Caco-2 (cell line): ENCODE data around the gene STXBP5L. TPM values are rescaled to one million over a fixed set of nuclear protein-coding genes. Genes with fewer than 3 reads are reported as not detected.

Experiments
- BruUV-seq: library from RNA; stranded (reverse); fragments of 400-500 nt; replicated peaks from 2 replicates; lab custom pipeline; 2021; lab: Mats Ljungman, UMichigan
- CTCF ChIA-PET: fragments of 300-600 bp; sonication (Branson Sonifier 250); formaldehyde crosslinking; loops from one replicate; lab custom pipeline; 2022; ENCODE audit warnings: antibody characterized with exemption; lab: Charles Lee
- POLR2A ChIA-PET: fragments of 300-600 bp; sonication (Branson Sonifier 250); formaldehyde crosslinking; loops from one replicate; lab custom pipeline; 2022; ENCODE audit warnings: antibody characterized with exemption; lab: Charles Lee
- DNase-seq, 2 experiments: peaks; one replicate each; pipeline versions ENCODE4 v3.0.0 to v3.0.0-alpha.2; 2020 to 2022
- H3K27me3 ChIP-seq: replicated peaks from 2 replicates; pipeline ENCODE4 v1.6.0; 2011; ENCODE audit warnings: low read length; ENCODE audit not compliant: control insufficient read depth, insufficient read depth
- H3K36me3 ChIP-seq: 2 replicates; pipeline ENCODE4 v1.5.1; 2011; ENCODE audit warnings: low read length; ENCODE audit not compliant: control insufficient read depth, insufficient read depth
- H3K4me1 ChIP-seq: fragments of 250-450 bp; sonication (Bioruptor Pico); 2 replicates; pipeline ENCODE4 v1.5.1; 2020; ENCODE audit warnings: mild to moderate bottlenecking
- H3K4me3 ChIP-seq: 2 replicates; pipeline ENCODE4 v1.5.1; 2011; ENCODE audit warnings: low read depth, mild to moderate bottlenecking, control low read depth, low read length
- H3K9me3 ChIP-seq: fragments of 250-450 bp; sonication (Bioruptor Pico); 2 replicates; pipeline ENCODE4 v1.5.1; 2020; ENCODE audit warnings: mild to moderate bottlenecking, moderate library complexity
- H3K27ac Mint-ChIP-seq: one replicate; pipeline ENCODE4 v1.8.0; 2022; ENCODE audit warnings: mixed read lengths; ENCODE audit not compliant: unreplicated experiment
- H3K27me3 Mint-ChIP-seq: one replicate; pipeline ENCODE4 v1.8.0; 2022; ENCODE audit warnings: mixed read lengths; ENCODE audit not compliant: insufficient read depth, unreplicated experiment
- H3K36me3 Mint-ChIP-seq: one replicate; pipeline ENCODE4 v1.8.0; 2022; ENCODE audit warnings: mild to moderate bottlenecking, mixed read lengths; ENCODE audit not compliant: insufficient read depth, unreplicated experiment
- H3K4me1 Mint-ChIP-seq: one replicate; pipeline ENCODE4 v1.8.0; 2022; ENCODE audit warnings: low read depth, mixed read lengths; ENCODE audit not compliant: unreplicated experiment
- H3K4me3 Mint-ChIP-seq: one replicate; pipeline ENCODE4 v1.8.0; 2022; ENCODE audit warnings: mild to moderate bottlenecking, moderate library complexity, mixed read lengths; ENCODE audit not compliant: unreplicated experiment
- H3K9me3 Mint-ChIP-seq: one replicate; pipeline ENCODE4 v1.8.0; 2022; ENCODE audit warnings: mixed read lengths; ENCODE audit not compliant: unreplicated experiment
- CTCF ChIP-seq, 2 experiments: fragments of 200-600 bp in 1 of 2; IDR thresholded peaks; 1 replicate in 1 of 2; 2 replicates in 1 of 2; pipeline versions ENCODE4 v1.5.1 to v1.8.0; 2011 to 2022; ENCODE audit warnings: antibody characterized with exemption in 1 of 2, control low read depth in 1 of 2, inconsistent platforms in 1 of 2, low read depth in 1 of 2, low read length in 1 of 2, mild to moderate bottlenecking in 1 of 2, moderate library complexity in 1 of 2; ENCODE audit not compliant: insufficient read depth in 1 of 2, severe bottlenecking in 1 of 2, unreplicated experiment in 1 of 2
- intact Hi-C: fragments of 100-400 bp; cut with micrococcal nuclease; formaldehyde crosslinking; loops from one replicate; pipeline ENCODE4 v1.10.0; 2022; ENCODE audit not compliant: unreplicated experiment
- total RNA-seq: library from RNA; stranded (reverse); gene quantifications from 2 replicates; pipeline ENCODE4 v1.2.3, GENCODE V29; 2022

The STXBP5L gene
- total RNA-seq, 1 experiment from 2014 or later, result not detected

- Mint-ChIP-seq H3K27ac (no peak overlapping the region), H3K4me1 (no peaks in the 10 kb centered on the region), H3K27me3 (peaks cover 2% of the 10 kb centered on the region), H3K9me3 (no peaks in the 10 kb centered on the region), H3K4me3 (no peak overlapping the region), H3K36me3 (no peaks in the 10 kb centered on the region)
- Histone ChIP-seq H3K4me1 (no peaks in the 10 kb centered on the region), H3K4me3 (no peak overlapping the region), H3K27me3 (no peaks in the 10 kb centered on the region; the same call in 1 of the 2 replicates), H3K9me3 (peaks cover 3% of the 10 kb centered on the region; the same call in 1 of the 2 replicates), H3K36me3 (no peaks in the 10 kb centered on the region)
- DNase-seq, result peak; percentile 49 to 53
- ChIA-PET POLR2A (no interaction called here), CTCF (no interaction called here)
- intact Hi-C loops, result no loop called here
- no peak for TF ChIP-seq CTCF (IDR thresholded peaks at IDR 0.05; ENCODE audit: insufficient read depth in 1 of 2, low read depth in 1 of 2, low read length in 1 of 2, severe bottlenecking in 1 of 2, unreplicated experiment in 1 of 2)
- BruUV-seq, result no TSS peak
Measured at GRCh38 chr3:121111914-121112612, 204.1 kb downstream of the STXBP5L start.

GRCh38 chr3:121126033-121126706 is 218.2 kb downstream of the STXBP5L start:
- no peaks in the 10 kb centered on the region for H3K27me3 Mint-ChIP-seq
- H3K9me3 Mint-ChIP-seq, result no peaks in the 10 kb centered on the region
- TF ChIP-seq CTCF (IDR thresholded peaks at IDR 0.05; ENCODE audit: insufficient read depth in 1 of 2, low read depth in 1 of 2, low read length in 1 of 2, severe bottlenecking in 1 of 2, unreplicated experiment in 1 of 2), result no peak
- H3K4me3 ChIP-seq, result no peak overlapping the region
- H3K27ac Mint-ChIP-seq, result no peak overlapping the region
- no peak for DNase-seq
- intact Hi-C loops, result no loop called here
- no peaks in the 10 kb centered on the region for H3K36me3 ChIP-seq
- no peaks in the 10 kb centered on the region for H3K4me1 ChIP-seq
- no peak overlapping the region for H3K4me3 Mint-ChIP-seq
- POLR2A ChIA-PET, result no interaction called here
- no peaks in the 10 kb centered on the region for H3K9me3 ChIP-seq
- BruUV-seq, result no TSS peak
- H3K4me1 Mint-ChIP-seq, result peaks cover 5% of the 10 kb centered on the region
- CTCF ChIA-PET, result no interaction called here
- H3K36me3 Mint-ChIP-seq, result no peaks in the 10 kb centered on the region
- H3K27me3 ChIP-seq, result no peaks in the 10 kb centered on the region

GRCh38 chr3:121126707-121127035 is 218.7 kb downstream of the STXBP5L start:
- Mint-ChIP-seq H3K9me3 (no peaks in the 10 kb centered on the region), H3K36me3 (no peaks in the 10 kb centered on the region), H3K4me3 (no peak overlapping the region), H3K4me1 (peaks cover 5% of the 10 kb centered on the region), H3K27ac (no peak overlapping the region), H3K27me3 (no peaks in the 10 kb centered on the region)
- H3K27me3 ChIP-seq, result no peaks in the 10 kb centered on the region
- ChIA-PET POLR2A (no interaction called here), CTCF (no interaction called here)
- no peaks in the 10 kb centered on the region for H3K9me3 ChIP-seq
- DNase-seq, result no peak
- no peak overlapping the region for H3K4me3 ChIP-seq
- no TSS peak for BruUV-seq
- H3K36me3 ChIP-seq, result no peaks in the 10 kb centered on the region
- intact Hi-C loops, result no loop called here
- no peak for TF ChIP-seq CTCF (IDR thresholded peaks at IDR 0.05; ENCODE audit: insufficient read depth in 1 of 2, low read depth in 1 of 2, low read length in 1 of 2, severe bottlenecking in 1 of 2, unreplicated experiment in 1 of 2)
- no peaks in the 10 kb centered on the region for H3K4me1 ChIP-seq
